Endothelial cell of umbilical vein (primary cell): ENCODE data around the gene VIP. TPM values are rescaled to one million over a fixed set of nuclear protein-coding genes. Genes with fewer than 3 reads are reported as not detected.

Experiments used
- BruUV-seq: library from RNA; stranded (reverse); fragments of 400-500 nt; replicated peaks from 2 replicates; lab custom pipeline; 2021; lab: Mats Ljungman, UMichigan
- CTCF ChIA-PET: fragments of 300-600, 350-600 bp; sonication (Branson Sonifier 250); formaldehyde crosslinking; loops from one replicate; lab custom pipeline; 2021; ENCODE audit warnings: antibody characterized with exemption, inconsistent platforms; lab: Charles Lee
- POLR2A ChIA-PET: fragments of 300-600, 350-600 bp; sonication (Branson Sonifier 250); formaldehyde crosslinking; loops from one replicate; lab custom pipeline; 2021; ENCODE audit warnings: antibody characterized with exemption, inconsistent platforms; lab: Charles Lee
- DNase-seq: peaks from one replicate; pipeline ENCODE4 v3.0.0-alpha.2; 2011; ENCODE audit warnings: low read depth, low spot score
- FAIRE-seq: peaks from 2 replicates; lab custom pipeline; 2011; peaks lifted over from hg19 to GRCh38; lab: Jason Lieb, UNC
- H2AFZ ChIP-seq: 2 replicates; pipeline ENCODE4 v1.6.0; 2012; ENCODE audit warnings: low read depth, low read length, control low read depth, inconsistent platforms
- H3K27ac ChIP-seq: 2 replicates; pipeline ENCODE4 v1.5.1; 2011; ENCODE audit warnings: low read depth, mild to moderate bottlenecking, control low read depth, low read length, moderate library complexity; ENCODE audit not compliant: insufficient read depth
- H3K27me3 ChIP-seq, 2 experiments: 2 replicates each; pipeline versions ENCODE4 v1.6.0 to v1.6.1; 2011; ENCODE audit warnings: low read length in 2 of 2, mixed read lengths in 1 of 2; ENCODE audit not compliant: control insufficient read depth in 2 of 2, insufficient read depth in 2 of 2
- H3K36me3 ChIP-seq, 2 experiments: 2 replicates in 1 of 2; 3 replicates in 1 of 2; pipeline ENCODE4 v1.5.1; 2011; ENCODE audit warnings: low read length in 2 of 2, mild to moderate bottlenecking in 1 of 2, moderate library complexity in 1 of 2; ENCODE audit not compliant: control insufficient read depth in 2 of 2, insufficient read depth in 2 of 2; ENCODE audit errors: extremely low read depth in 1 of 2
- H3K4me1 ChIP-seq: 3 replicates; pipeline ENCODE4 v1.5.1; 2011; ENCODE audit warnings: mild to moderate bottlenecking, low read length; ENCODE audit not compliant: control insufficient read depth, insufficient read depth; ENCODE audit errors: extremely low read depth
- H3K4me2 ChIP-seq: 2 replicates; pipeline ENCODE4 v1.6.1; 2011; ENCODE audit warnings: low read length, control low read depth, mixed read lengths; ENCODE audit not compliant: insufficient read depth
- H3K4me3 ChIP-seq, 3 experiments: fragments of 200-600 bp in 1 of 3; sonication (generic), shearing (Covaris generic) in 1 of 3; replicated peaks in 1 of 3; 2 replicates each; pipeline ENCODE4 v1.5.1; 2011 to 2016; ENCODE audit warnings: control low read depth in 3 of 3, low read length in 3 of 3, mild to moderate bottlenecking in 2 of 3, inconsistent platforms in 1 of 3, low read depth in 1 of 3, moderate library complexity in 1 of 3; ENCODE audit not compliant: insufficient read depth in 1 of 3
- H3K79me2 ChIP-seq: 2 replicates; pipeline ENCODE4 v1.6.0; 2012; ENCODE audit warnings: low read length, inconsistent platforms; ENCODE audit not compliant: control insufficient read depth, insufficient read depth
- H3K9ac ChIP-seq: replicated peaks from 2 replicates; pipeline ENCODE3; 2011; ENCODE audit warnings: low read length, control low read depth; ENCODE audit not compliant: insufficient read depth; ENCODE audit errors: extremely low read depth
- H3K9me1 ChIP-seq: replicated peaks from 3 replicates; pipeline ENCODE4 v1.6.0; 2011; ENCODE audit warnings: mild to moderate bottlenecking, low read length; ENCODE audit not compliant: control insufficient read depth, insufficient read depth; ENCODE audit errors: extremely low read depth
- H3K9me3 ChIP-seq: replicated peaks from 2 replicates; pipeline ENCODE4 v1.5.1; 2012; ENCODE audit warnings: low read length, inconsistent platforms; ENCODE audit not compliant: control insufficient read depth, insufficient read depth
- H4K20me1 ChIP-seq: replicated peaks from 2 replicates; pipeline ENCODE3; 2011; ENCODE audit warnings: mild to moderate bottlenecking, low read length; ENCODE audit not compliant: control insufficient read depth, insufficient read depth; ENCODE audit errors: extremely low read depth
- EZH2 ChIP-seq: IDR thresholded peaks from 2 replicates; pipeline ENCODE4 v1.6.1; 2012; ENCODE audit warnings: borderline replicate concordance, low read depth, mild to moderate bottlenecking, moderate library complexity, low read length, inconsistent platforms; ENCODE audit not compliant: severe bottlenecking
- FOS ChIP-seq: IDR thresholded peaks from 2 replicates; pipeline ENCODE4 v1.6.1; 2011; ENCODE audit warnings: mild to moderate bottlenecking, low read length, moderate library complexity, borderline replicate concordance; ENCODE audit not compliant: insufficient read depth
- GATA2 ChIP-seq: IDR thresholded peaks from 2 replicates; pipeline ENCODE4 v1.7.0; 2011; ENCODE audit warnings: low read depth, mild to moderate bottlenecking, moderate library complexity, mixed read lengths, low read length; ENCODE audit not compliant: insufficient read length, insufficient read depth
- JUN ChIP-seq: IDR thresholded peaks from 2 replicates; pipeline ENCODE4 v1.6.1; 2011; ENCODE audit warnings: borderline replicate concordance, low read depth; ENCODE audit not compliant: insufficient read length, insufficient read depth
- MYC ChIP-seq: IDR thresholded peaks from one replicate; pipeline ENCODE4 v1.6.1; 2011; ENCODE audit warnings: mild to moderate bottlenecking, low read depth, low read length
- POLR2A ChIP-seq: IDR thresholded peaks from 2 replicates; pipeline ENCODE4 v1.6.1; 2012; ENCODE audit warnings: low read depth, mild to moderate bottlenecking, control low read depth, low read length
- POLR2AphosphoS5 ChIP-seq: IDR thresholded peaks from 2 replicates; pipeline ENCODE4 v1.6.1; 2012; ENCODE audit warnings: low read depth, mild to moderate bottlenecking, control low read depth, low read length, moderate library complexity; ENCODE audit not compliant: insufficient read depth
- dilution Hi-C: fragments of 300-500 bp; cut with MboI; formaldehyde crosslinking; loops from one replicate; pipeline ENCODE4 v1.15.0; 2019; ENCODE audit warnings: low sequenced_read_pairs; ENCODE audit not compliant: extremely low pct_ligation_motif_present
- intact Hi-C: fragments of 100-400 bp; cut with micrococcal nuclease; formaldehyde crosslinking; loops from one replicate; pipeline ENCODE4 v1.10.0; 2022
- polyA plus RNA-seq, 4 experiments: library from polyadenylated mRNA; depleted of rRNA in 3 of 4; stranded (reverse) in 3 of 4; unstranded in 1 of 4; fragments of >200 nt; gene quantifications; 2 replicates each; pipeline versions ENCODE4 v1.2.1 to v1.2.3, GENCODE V29; 2011 to 2012; ENCODE audit warnings: missing spikeins in 1 of 4
- total RNA-seq: library from RNA; stranded (reverse); gene quantifications from 2 replicates; pipeline ENCODE4 v1.2.3, GENCODE V29; 2021
- TF ChIP-seq, protein P1 (sequence below): IDR thresholded peaks from 2 replicates; pipeline ENCODE4 v1.6.1; 2011; ENCODE audit not compliant: insufficient read depth, insufficient read length
- TF ChIP-seq, protein P2 (sequence below), 2 donors: IDR thresholded peaks; 1 replicate in 1 of 2; 2 replicates in 1 of 2; pipeline ENCODE4 v1.5.1; 2011; ENCODE audit warnings: low read length in 2 of 2, mild to moderate bottlenecking in 2 of 2, moderate library complexity in 2 of 2, control low read depth in 1 of 2, inconsistent platforms in 1 of 2, low read depth in 1 of 2; ENCODE audit not compliant: insufficient read depth in 1 of 2; ENCODE audit errors: extremely low read depth in 1 of 2

VIP gene
- total and polyA plus RNA-seq, 2 donors (not counting 3 experiments of a cell fraction or from before 2014, with no cell fraction given), result 0.70 to 2.0 TPM

DNA sequence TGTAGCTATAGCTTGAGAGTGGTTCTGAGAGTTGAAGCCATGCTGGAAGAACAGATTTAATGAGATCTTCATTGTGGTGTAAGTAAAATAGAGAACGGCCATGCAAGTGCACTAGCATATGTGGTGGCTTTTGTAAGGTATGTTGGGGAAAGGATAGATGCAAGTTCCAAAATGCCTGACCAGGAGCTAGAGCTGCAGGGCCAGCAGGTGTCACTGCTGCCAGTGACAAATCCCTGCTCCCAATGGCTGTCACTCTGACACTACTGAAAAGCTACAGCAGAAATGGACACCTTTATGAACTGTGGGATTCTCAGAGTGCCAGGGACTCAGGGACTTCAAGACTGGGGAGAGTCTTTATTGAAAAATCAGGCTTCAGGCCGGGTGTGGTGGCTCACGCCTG is 23.1 kb upstream of the VIP start:
- intact Hi-C loops (no loop called here), dilution Hi-C loops (no loop called here)
- Histone ChIP-seq H3K36me3 (peaks cover 3 to 4% of the 10 kb centered on the region in 2 experiments), H4K20me1 (peaks cover 2% of the 10 kb centered on the region), H3K4me3 (no peak overlapping the region), H2AFZ (no peak overlapping the region), H3K9ac (no peak overlapping the region), H3K4me2 (no peak overlapping the region), H3K9me3 (no peaks in the 10 kb centered on the region), H3K9me1 (no peaks in the 10 kb centered on the region), H3K4me1 (peaks cover 15% of the 10 kb centered on the region), H3K79me2 (peaks cover 9% of the 10 kb centered on the region), H3K27ac (no peak overlapping the region), H3K27me3 (no peaks in the 10 kb centered on the region)
- FAIRE-seq (no peak), DNase-seq (peak; percentile 16)
- ChIA-PET POLR2A (no interaction called here), CTCF (interaction anchor here (0.9 to 2.0 kb wide), 5 partner anchors 9 to 242 kb away, joined by 3 to 7 read pairs (median 6); no protein-coding TSS in a partner anchor)
- TF ChIP-seq, protein P1, sequence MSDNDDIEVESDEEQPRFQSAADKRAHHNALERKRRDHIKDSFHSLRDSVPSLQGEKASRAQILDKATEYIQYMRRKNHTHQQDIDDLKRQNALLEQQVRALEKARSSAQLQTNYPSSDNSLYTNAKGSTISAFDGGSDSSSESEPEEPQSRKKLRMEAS, result no peak
- TF ChIP-seq JUN, result no peak
- TF ChIP-seq GATA2, result no peak
- no peak for TF ChIP-seq FOS
- TF ChIP-seq, protein P2, sequence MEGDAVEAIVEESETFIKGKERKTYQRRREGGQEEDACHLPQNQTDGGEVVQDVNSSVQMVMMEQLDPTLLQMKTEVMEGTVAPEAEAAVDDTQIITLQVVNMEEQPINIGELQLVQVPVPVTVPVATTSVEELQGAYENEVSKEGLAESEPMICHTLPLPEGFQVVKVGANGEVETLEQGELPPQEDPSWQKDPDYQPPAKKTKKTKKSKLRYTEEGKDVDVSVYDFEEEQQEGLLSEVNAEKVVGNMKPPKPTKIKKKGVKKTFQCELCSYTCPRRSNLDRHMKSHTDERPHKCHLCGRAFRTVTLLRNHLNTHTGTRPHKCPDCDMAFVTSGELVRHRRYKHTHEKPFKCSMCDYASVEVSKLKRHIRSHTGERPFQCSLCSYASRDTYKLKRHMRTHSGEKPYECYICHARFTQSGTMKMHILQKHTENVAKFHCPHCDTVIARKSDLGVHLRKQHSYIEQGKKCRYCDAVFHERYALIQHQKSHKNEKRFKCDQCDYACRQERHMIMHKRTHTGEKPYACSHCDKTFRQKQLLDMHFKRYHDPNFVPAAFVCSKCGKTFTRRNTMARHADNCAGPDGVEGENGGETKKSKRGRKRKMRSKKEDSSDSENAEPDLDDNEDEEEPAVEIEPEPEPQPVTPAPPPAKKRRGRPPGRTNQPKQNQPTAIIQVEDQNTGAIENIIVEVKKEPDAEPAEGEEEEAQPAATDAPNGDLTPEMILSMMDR (IDR thresholded peaks at IDR 0.05; ENCODE audit: extremely low read depth in 1 of 2, insufficient read depth in 1 of 2, low read depth in 1 of 2, low read length in 2 of 2), result no peak
- TF ChIP-seq POLR2AphosphoS5, result no peak
- no peak for TF ChIP-seq EZH2
- TF ChIP-seq POLR2A, result no peak
- no peak for TF ChIP-seq MYC
- no TSS peak for BruUV-seq
